Occipital lobe (tissue), 1 donor: ENCODE data around the gene MEX3A. TPM values are rescaled to one million over a fixed set of nuclear protein-coding genes. Genes with fewer than 3 reads are reported as not detected.

ENCODE experiments used
- total RNA-seq: library from RNA; depleted of rRNA; stranded (reverse); fragments of >200 nt; gene quantifications from one replicate; pipeline ENCODE4 v1.2.3, GENCODE V29; 2014

Gene MEX3A
- total RNA-seq, 1 donor from 2014 or later: 42.4 TPM

Other genes starting within 250 kb of the MEX3A start
- gene GON4L, start 225.3 kb downstream of the MEX3A start, total RNA-seq: 35.1 TPM
- 188 TPM for gene SYT11, start 222.9 kb downstream of the MEX3A start, total RNA-seq
- 32.0 TPM for gene RIT1, start 171.1 kb downstream of the MEX3A start, total RNA-seq
- gene KHDC4, start 148.1 kb downstream of the MEX3A start, total RNA-seq: 37.6 TPM
- not detected for gene RXFP4, start 140.8 kb downstream of the MEX3A start, total RNA-seq
- gene ARHGEF2, start 103.9 kb downstream of the MEX3A start, total RNA-seq: 129 TPM
- 193 TPM for gene SSR2, start 61.5 kb downstream of the MEX3A start, total RNA-seq
- 25.9 TPM for gene UBQLN4, start 28.7 kb downstream of the MEX3A start, total RNA-seq
- 30.7 TPM for gene LAMTOR2, start 27.7 kb downstream of the MEX3A start, total RNA-seq
- gene RAB25, start 21.3 kb downstream of the MEX3A start, total RNA-seq: not detected
- 18.1 TPM for gene LMNA, start 32.2 kb upstream of the MEX3A start, total RNA-seq
- 13.6 TPM for gene SEMA4A, start 71.1 kb upstream of the MEX3A start, total RNA-seq
- 9.7 TPM for gene SLC25A44, start 111.6 kb upstream of the MEX3A start, total RNA-seq
- 29.2 TPM for gene PMF1, start 130.5 kb upstream of the MEX3A start, total RNA-seq
- not detected for gene BGLAP, start 159.7 kb upstream of the MEX3A start, total RNA-seq
- gene PAQR6, start 165.6 kb upstream of the MEX3A start, total RNA-seq: 8.6 TPM
- gene SMG5, start 200.4 kb upstream of the MEX3A start, total RNA-seq: 31.2 TPM
- 0.78 TPM for gene TMEM79, start 201.9 kb upstream of the MEX3A start, total RNA-seq
- gene GLMP, start 213.2 kb upstream of the MEX3A start, total RNA-seq: 12.5 TPM
- gene VHLL, start 216.8 kb upstream of the MEX3A start, total RNA-seq: 0.94 TPM